GM23248 (cell line): ENCODE data around the gene FASLG.

Experiments used
- EZH2 ChIP-seq: fragments of 200-600 bp; sonication (generic); IDR thresholded peaks from 2 replicates; pipeline ENCODE4 v1.6.1; 2018; ENCODE audit warnings: antibody characterized with exemption, mild to moderate bottlenecking; ENCODE audit not compliant: insufficient read depth, poor library complexity, severe bottlenecking
- EZH2phosphoT487 ChIP-seq: fragments of 200-600 bp; sonication (generic); IDR thresholded peaks from 2 replicates; pipeline ENCODE4 v1.6.1; 2018; ENCODE audit warnings: antibody characterized with exemption, moderate library complexity, mild to moderate bottlenecking, low read depth; ENCODE audit not compliant: insufficient read depth

DNA sequence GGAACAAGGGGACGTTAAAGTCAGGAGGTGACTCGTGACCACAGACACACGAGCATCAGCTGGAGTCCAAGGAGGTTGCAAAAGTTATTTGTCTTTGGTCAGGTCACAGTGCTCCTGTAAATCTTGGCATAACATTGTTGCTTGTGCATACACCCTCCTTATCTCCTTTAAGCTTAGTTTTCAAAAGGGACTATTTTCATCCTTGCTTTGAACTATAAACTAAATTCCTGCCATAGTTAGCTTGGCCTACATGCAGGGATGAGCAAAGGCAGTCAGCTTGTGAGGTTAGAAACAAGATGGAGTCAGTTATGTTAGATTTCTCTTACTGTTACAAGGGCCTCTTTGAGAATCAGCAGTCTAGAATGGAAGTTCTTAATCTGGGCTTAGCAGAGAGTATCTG, 28.0 kb upstream of the FASLG start:
- no peak for TF ChIP-seq EZH2
- TF ChIP-seq EZH2phosphoT487, result no peak
